A673 (cell line): Measurements from ENCODE around the gene ATP5F1B.

Source experiments
- CTCF ChIP-seq: fragments of 300-800, 200-600 bp; sonication (generic); conservative IDR thresholded peaks from 2 replicates; pipeline ENCODE4 v1.5.1; 2017; ENCODE audit warnings: low read depth, mild to moderate bottlenecking, antibody characterized with exemption, low read length, moderate library complexity, mixed read lengths
- EZH2 ChIP-seq: fragments of 200-600 bp; sonication (generic); IDR thresholded peaks from 2 replicates; pipeline ENCODE4 v1.6.1; 2017; ENCODE audit warnings: borderline replicate concordance, low read depth, mild to moderate bottlenecking, mixed read lengths, antibody characterized with exemption, low read length; ENCODE audit not compliant: poor library complexity, severe bottlenecking

GRCh38 chr12:56626701-56627100, 19.1 kb downstream of the ATP5F1B start:
- TF ChIP-seq CTCF (no peak), EZH2 (no peak)
